ENCODE measurements around the gene UBE2R2.
"Not testable (repeated sequence)": the region's sequence is repeated elsewhere in the genome, so short reads cannot be mapped to it uniquely, and the experiment has no call there.

The UBE2R2 gene

DNA sequence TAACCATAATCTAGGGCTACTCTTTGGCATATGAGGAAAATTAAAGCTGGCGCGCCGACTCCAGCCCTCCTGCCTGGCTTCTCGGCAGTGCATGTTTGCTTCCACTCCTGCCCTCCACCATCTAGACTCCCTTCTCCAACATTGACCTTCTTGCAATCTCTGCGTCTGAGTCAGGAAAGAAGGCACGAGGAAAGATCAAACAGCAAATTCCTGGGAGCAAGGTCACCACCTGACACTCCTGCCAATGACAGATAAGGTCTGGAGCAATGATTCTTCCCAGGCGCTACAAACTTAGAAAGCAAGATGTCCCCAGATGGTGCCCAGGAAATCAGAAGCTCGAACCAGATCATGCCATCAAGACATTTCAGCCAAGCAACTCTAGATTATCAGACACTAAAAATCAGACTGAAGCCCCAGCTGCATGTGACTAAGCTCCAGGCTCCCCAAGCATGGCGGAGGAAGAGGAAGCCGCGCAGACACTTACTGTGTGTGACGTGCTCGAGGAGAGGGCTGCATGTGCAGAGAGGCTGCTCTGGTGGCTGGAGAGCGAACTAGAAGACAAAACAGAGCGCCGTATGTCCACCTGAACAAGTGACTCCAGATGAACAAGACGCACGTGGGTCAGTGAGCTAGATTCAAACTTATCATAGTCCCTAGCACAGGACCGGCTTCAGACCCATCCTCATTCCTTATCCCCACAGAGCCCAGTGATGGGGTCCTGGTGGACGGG, 115.3 kb downstream of the UBE2R2 start:
- DNase-seq: no peak

DNA sequence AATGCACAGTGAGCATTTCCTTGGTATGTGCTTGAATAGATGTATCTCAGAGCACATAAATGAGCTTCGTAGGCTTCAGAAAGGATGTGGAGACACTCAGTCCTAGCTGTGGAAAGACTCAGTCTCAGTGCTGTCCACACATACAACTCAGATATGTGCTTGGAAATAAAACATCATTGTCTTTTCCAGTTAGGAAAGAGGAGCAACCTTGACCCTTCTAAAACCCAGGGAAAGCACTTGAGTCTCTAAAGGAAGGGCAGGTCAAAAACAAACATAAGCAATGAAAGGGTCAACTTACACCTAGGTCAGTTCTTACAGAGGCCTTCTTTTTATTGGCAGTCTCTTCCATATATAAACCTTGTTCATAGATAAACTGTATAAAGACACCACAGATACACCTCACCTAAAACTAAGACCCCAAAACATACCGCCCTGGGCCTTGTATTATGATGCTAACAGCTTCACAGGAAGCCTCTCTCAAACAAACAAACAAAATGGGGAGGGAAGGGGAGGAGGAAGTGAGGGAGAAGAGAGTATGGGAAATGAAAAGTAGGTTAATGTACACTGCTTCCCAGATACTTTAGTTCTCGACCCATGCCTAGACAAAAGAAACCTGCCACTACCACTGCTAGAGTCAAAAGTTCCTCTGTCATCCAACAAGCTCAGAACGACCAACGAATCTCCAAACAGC, 117.4 kb downstream of the UBE2R2 start:
- DNase-seq: no peak

DNA sequence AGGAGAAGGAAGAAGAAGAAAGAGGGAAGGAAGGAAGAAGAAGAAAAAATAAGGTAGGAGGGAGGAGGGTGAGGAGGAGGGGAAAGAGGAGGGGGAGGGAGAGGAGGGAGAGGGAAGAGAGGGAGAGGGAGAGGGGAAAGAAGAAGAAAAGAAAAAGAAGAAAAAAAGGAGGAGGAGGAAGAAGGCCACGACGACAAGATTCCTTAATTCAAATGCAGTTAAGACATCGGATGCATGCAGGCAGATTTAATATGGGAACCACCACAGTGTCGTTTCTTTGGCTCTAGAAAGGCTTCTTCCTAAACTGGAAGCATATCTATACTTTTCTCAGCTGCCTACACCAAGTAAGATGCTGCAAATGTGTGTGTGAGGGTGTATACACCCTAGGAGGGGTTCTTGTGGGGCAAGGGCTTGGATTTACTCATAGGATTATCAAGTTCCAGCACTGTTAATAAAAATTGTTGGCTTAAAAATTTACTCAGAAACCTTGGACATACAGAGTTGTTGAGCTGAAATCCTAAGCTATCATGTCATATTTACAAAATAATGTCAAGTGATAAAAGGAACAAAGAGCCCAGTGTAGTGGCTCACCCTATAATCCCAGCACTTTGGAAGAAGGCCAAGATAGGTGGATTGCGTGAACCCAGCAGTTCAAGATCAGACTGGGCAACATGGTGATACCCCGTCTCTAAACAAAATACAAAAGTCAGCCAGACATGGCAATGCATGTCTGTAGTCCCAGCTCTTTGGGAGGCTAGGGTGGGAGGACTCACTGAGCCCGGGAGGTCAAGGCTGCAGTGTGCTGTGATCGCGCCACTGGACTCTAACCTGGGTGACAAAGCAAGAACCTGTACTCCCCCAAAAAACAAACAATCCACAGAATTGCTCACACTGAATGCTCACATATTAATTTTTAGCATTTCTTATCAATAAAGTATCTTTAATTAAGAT, 123.2 kb downstream of the UBE2R2 start:
- DNase-seq: no peak

DNA sequence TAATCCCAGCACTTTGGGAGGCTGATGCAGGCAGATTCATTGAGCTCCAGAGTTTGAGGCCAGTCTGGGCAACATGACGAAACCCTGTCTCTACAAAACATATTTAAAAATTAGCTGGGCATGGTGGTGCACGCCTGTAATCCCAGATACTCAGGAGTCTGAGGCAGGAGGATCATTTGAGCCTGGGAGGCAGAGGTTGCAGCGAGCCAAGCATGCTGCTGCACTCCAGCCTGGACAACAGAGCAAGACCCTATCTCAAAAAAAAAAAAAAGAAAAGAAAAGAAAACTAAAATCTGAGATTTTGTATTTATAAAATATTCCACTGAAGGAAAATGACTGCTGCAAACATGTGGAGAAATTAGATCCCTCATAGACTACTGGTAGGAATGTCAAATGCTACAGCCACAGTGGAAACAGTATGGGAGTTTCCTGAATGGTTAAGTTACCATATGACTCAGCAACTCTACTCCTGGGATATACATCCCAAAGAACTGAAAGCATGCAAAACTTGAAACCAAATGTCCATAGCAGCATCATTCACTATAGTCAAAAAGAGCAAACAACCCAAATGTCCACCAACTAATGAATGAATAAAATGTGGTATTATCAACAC, 125.6 kb downstream of the UBE2R2 start:
- DNase-seq: no peak

DNA sequence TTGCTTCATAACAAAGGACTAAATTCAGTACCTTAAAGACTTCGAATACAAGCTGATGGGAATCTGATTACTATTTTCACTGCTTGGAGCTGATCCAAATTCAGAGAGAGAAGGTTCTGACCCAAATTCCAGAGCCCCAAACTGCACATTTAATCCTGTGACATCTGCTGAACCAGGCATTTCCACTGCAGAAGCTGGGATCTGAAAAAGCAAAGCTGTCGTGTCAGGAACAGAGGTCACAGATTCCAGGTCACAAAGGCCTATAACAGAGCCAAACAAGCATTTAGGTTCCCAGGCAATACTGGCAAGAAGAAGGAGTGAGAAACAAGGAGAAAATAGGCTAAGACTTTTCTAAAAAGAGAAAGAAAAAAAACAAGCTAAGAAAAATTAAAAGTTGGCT, 126.4 kb downstream of the UBE2R2 start:
- no peak for DNase-seq

DNA sequence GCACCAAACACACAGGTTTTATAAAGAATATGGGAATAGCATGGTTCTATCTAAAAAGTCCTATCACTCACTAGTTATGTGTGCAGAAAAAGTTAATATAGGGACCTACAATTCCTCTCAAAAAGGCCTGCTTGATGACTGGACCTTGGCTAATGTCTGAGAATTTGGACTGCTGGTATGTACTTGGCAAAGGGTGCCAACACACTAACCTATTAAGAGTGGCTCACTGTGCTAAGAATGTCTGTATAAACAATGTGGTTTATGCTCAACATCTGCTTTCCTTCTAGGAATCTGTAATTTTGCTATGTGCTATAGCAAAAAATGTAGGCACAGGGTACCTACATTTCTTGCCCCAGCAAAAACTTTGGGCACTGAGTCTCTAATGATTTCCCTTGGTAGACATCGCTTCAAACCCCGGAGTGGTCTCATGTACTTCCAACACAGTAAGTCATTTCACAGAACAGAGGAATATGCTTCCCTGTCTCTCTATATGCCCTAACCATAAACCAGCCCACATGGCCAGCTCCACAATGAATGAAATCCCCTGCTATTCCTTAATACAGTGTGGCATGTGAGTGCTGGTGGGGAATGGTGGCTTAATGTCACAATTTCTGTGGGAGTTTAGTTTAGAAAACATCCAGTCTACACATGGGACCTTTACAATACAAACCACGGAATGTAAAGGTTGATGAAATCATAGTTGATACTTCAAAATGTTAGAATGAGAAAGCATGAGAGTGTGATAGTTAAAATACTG, 130.0 kb downstream of the UBE2R2 start:
- DNase-seq: no peak

DNA sequence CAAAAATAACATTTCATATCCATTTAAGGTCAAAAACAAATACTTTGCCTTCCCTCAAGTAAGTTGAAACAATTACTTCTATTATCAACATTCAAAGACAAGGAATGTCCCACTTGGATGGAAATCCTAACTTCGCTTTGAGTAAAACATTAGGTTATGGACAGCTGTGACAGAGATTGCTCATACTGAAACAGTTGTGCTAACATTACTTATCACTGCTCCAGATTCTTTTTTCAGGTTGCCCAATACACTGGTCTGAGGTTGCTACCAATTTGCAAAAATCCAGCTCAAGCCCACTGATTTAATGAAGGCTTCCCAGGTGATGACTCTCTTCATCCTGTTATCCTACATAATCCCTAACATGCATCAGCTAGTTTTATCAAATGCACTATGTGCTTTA, 133.4 kb downstream of the UBE2R2 start:
- no peak for DNase-seq

DNA sequence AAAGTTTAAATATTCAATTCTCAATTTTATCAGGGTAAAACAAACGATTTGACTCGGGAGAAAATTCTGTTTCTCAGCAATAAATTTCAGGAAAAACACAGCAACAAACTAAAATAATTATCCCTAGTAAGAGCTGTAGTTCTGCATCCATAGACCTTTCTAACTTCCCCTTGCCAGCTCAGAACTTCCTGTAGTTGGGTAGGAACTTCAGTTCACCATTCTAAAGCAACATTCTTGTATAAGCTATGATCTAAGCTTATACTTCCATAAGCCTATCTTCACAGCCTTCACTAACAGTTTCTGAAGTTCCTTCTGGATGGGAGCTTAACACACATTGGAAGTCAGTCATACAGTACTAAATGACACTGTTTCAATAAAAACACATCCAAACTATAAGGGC, 135.1 kb downstream of the UBE2R2 start:
- DNase-seq: no peak

DNA sequence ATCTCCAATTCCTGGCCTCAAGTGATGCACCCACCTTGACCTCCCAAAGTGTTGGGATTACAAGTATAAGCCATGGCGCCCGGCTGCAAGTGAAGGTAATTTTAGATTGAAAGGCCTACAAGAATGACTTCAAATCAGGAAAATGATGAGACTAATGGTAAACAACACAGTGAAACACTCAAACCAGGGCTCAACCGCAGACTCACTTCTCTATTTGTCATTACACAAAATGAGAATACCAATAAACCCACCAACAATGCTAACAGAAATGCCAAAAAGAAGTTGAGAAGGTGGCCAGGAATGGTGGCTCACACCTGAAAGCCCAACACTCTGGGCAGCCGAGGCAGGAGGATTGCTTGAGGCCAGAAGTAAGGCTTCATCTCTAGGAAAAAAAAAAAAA, 139.6 kb downstream of the UBE2R2 start:
- DNase-seq: no peak

DNA sequence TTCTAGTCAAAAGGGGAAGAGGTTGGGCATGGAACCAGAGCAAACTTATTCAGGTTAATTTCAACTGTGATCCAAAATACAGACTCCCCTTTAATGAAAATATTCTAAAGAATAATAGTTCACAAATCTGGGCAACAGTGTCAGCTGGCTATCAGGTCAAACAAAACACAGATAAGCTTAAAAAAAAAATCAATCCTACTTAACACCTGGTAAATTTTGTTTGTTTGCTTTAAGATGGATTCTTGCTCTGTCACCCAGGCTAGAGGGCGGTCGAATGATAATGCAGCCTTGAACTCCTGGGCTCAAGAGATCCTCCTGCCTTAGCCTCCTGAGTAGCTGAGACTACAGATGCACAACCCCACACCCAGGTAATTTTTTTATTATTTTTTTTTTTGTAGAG, 142.8 kb downstream of the UBE2R2 start:
- DNase-seq: no peak

DNA sequence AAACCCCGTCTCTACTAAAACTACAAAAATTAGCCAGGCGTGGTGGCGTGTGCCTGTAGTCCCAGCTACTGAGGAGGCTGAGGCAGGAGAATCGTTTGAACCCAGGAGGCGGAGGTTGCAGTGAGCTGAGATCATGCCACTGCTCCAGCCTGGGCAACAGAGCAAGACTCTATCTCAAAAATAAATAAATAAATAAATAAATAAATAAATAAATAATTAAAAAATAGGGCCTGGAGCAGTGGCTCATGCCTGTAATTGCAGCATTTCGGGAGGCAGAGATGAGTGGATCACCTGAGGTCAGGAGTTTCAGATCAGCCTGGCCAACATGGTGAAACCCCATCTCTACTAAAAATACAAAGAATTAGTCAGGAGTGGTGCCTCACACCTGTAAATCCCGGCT, 145.5 kb downstream of the UBE2R2 start:
- DNase-seq: not testable (repeated sequence)

DNA sequence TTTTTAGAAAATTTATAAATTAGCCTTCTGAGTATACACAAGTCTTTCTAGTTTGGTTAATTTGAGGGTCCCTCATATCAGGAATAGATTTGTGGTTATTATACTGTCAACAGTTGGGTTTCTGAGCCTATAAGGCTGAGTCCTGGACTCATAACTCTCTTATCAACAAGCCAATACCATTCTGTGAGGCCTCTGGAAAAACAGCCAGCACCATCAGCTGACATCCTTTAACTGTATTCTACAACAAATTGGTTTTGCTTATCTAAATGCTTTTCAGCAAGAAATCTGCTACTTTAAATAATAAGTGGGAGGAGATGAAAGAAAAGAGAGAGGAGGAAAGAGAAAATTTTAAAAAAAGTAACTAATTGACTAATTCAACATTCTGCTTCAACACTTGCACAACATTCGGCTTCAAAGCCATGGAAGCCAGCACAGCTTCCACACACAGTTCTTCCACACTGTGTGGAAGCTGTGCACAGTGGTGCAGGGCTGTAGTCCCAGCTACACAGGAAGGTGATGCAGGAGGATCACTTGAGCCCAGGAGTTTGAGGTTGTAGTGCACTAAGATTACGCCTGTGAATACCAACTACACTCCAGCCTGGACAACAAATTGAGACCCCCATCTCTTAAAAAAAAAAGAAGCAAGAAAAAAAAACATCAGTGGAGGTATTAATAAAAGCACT, 147.3 kb downstream of the UBE2R2 start:
- DNase-seq: no peak
